Measurements from ENCODE around the gene COBL. TPM values are rescaled to one million over a fixed set of nuclear protein-coding genes. Genes with fewer than 3 reads are reported as not detected.

COBL gene
- total RNA-seq, 2 experiments from 2014 or later, result not detected

- ATAC-seq, result no peak
- POLR2A ChIA-PET, result no interaction called here
- H3K4me3 Mint-ChIP-seq, result no peak overlapping the region
- no peaks in the 10 kb centered on the region for H3K27me3 Mint-ChIP-seq (ENCODE audit: low read depth)
- no peaks in the 10 kb centered on the region for H3K9me3 Mint-ChIP-seq (ENCODE audit: insufficient read depth)
- H3K36me3 Mint-ChIP-seq (ENCODE audit: low read depth), result no peaks in the 10 kb centered on the region
- no peak overlapping the region for H3K27ac Mint-ChIP-seq
- no peaks in the 10 kb centered on the region for H3K4me1 Mint-ChIP-seq (ENCODE audit: low read depth)
- DNase-seq, result no peak
- CTCF ChIA-PET, result no interaction called here
Measured at GRCh38 chr7:51029131-51029530, 287.5 kb downstream of the COBL start.

GRCh38 chr7:51027935-51028830 is 288.4 kb downstream of the COBL start:
- H3K27me3 Mint-ChIP-seq (ENCODE audit: low read depth), result no peaks in the 10 kb centered on the region
- ATAC-seq, result no peak
- POLR2A ChIA-PET, result no interaction called here
- CTCF ChIA-PET, result no interaction called here
- H3K36me3 Mint-ChIP-seq (ENCODE audit: low read depth), result no peaks in the 10 kb centered on the region
- H3K27ac Mint-ChIP-seq, result no peak overlapping the region
- no peaks in the 10 kb centered on the region for H3K4me1 Mint-ChIP-seq (ENCODE audit: low read depth)
- no peaks in the 10 kb centered on the region for H3K9me3 Mint-ChIP-seq (ENCODE audit: insufficient read depth)
- no peak for DNase-seq
- no peak overlapping the region for H3K4me3 Mint-ChIP-seq

GRCh38 chr7:51027106-51027934 is 289.3 kb downstream of the COBL start:
- POLR2A ChIA-PET, result no interaction called here
- H3K36me3 Mint-ChIP-seq (ENCODE audit: low read depth), result no peaks in the 10 kb centered on the region

GRCh38 chr7:51026341-51026740 is 290.3 kb downstream of the COBL start:
- Mint-ChIP-seq H3K4me1 (ENCODE audit: low read depth) (no peaks in the 10 kb centered on the region), H3K27ac (no peak overlapping the region), H3K27me3 (ENCODE audit: low read depth) (no peaks in the 10 kb centered on the region), H3K4me3 (no peak overlapping the region), H3K36me3 (ENCODE audit: low read depth) (no peaks in the 10 kb centered on the region), H3K9me3 (ENCODE audit: insufficient read depth) (no peaks in the 10 kb centered on the region)
- no peak for ATAC-seq
- DNase-seq, result no peak
- ChIA-PET POLR2A (no interaction called here), CTCF (no interaction called here)

More at GRCh38 chr7:51027106-51027934, 289.3 kb downstream of the COBL start:
- H3K4me1 Mint-ChIP-seq (ENCODE audit: low read depth), result no peaks in the 10 kb centered on the region
- CTCF ChIA-PET, result no interaction called here
- no peaks in the 10 kb centered on the region for H3K9me3 Mint-ChIP-seq (ENCODE audit: insufficient read depth)
- H3K4me3 Mint-ChIP-seq, result no peak overlapping the region
- ATAC-seq (no peak), DNase-seq (no peak)
- H3K27ac Mint-ChIP-seq, result no peak overlapping the region
- no peaks in the 10 kb centered on the region for H3K27me3 Mint-ChIP-seq (ENCODE audit: low read depth)

GRCh38 chr7:51025668-51026067 is 290.9 kb downstream of the COBL start:
- no peaks in the 10 kb centered on the region for H3K9me3 Mint-ChIP-seq (ENCODE audit: insufficient read depth)
- CTCF ChIA-PET, result no interaction called here
- POLR2A ChIA-PET, result no interaction called here
- H3K4me3 Mint-ChIP-seq, result no peak overlapping the region
- no peak overlapping the region for H3K27ac Mint-ChIP-seq
- no peak for ATAC-seq
- H3K4me1 Mint-ChIP-seq (ENCODE audit: low read depth), result no peaks in the 10 kb centered on the region
- DNase-seq, result no peak
- H3K36me3 Mint-ChIP-seq (ENCODE audit: low read depth), result no peaks in the 10 kb centered on the region
- H3K27me3 Mint-ChIP-seq (ENCODE audit: low read depth), result no peaks in the 10 kb centered on the region

GRCh38 chr7:51024867-51025266 is 291.7 kb downstream of the COBL start:
- Mint-ChIP-seq H3K9me3 (ENCODE audit: insufficient read depth) (no peaks in the 10 kb centered on the region), H3K27ac (no peak overlapping the region), H3K4me1 (ENCODE audit: low read depth) (no peaks in the 10 kb centered on the region), H3K36me3 (ENCODE audit: low read depth) (no peaks in the 10 kb centered on the region), H3K27me3 (ENCODE audit: low read depth) (no peaks in the 10 kb centered on the region), H3K4me3 (no peak overlapping the region)
- no peak for ATAC-seq
- DNase-seq, result no peak
- ChIA-PET CTCF (no interaction called here), POLR2A (no interaction called here)

GRCh38 chr7:51023547-51023946 is 293.1 kb downstream of the COBL start:
- Mint-ChIP-seq H3K27ac (no peak overlapping the region), H3K27me3 (ENCODE audit: low read depth) (no peaks in the 10 kb centered on the region), H3K4me3 (no peak overlapping the region), H3K9me3 (ENCODE audit: insufficient read depth) (no peaks in the 10 kb centered on the region), H3K4me1 (ENCODE audit: low read depth) (no peaks in the 10 kb centered on the region), H3K36me3 (ENCODE audit: low read depth) (no peaks in the 10 kb centered on the region)
- CTCF ChIA-PET, result no interaction called here
- no peak for ATAC-seq
- DNase-seq, result no peak
- POLR2A ChIA-PET, result no interaction called here

GRCh38 chr7:51022821-51023220 is 293.8 kb downstream of the COBL start:
- ATAC-seq (no peak), DNase-seq (no peak)
- POLR2A ChIA-PET, result no interaction called here
- Mint-ChIP-seq H3K36me3 (ENCODE audit: low read depth) (no peaks in the 10 kb centered on the region), H3K4me3 (no peak overlapping the region), H3K27ac (no peak overlapping the region), H3K9me3 (ENCODE audit: insufficient read depth) (no peaks in the 10 kb centered on the region), H3K4me1 (ENCODE audit: low read depth) (peaks cover 4% of the 10 kb centered on the region), H3K27me3 (ENCODE audit: low read depth) (no peaks in the 10 kb centered on the region)
- CTCF ChIA-PET, result no interaction called here

- POLR2A ChIA-PET, result no interaction called here
- Mint-ChIP-seq H3K4me1 (ENCODE audit: low read depth) (peaks cover 4% of the 10 kb centered on the region), H3K36me3 (ENCODE audit: low read depth) (no peaks in the 10 kb centered on the region), H3K4me3 (no peak overlapping the region), H3K27ac (no peak overlapping the region), H3K27me3 (ENCODE audit: low read depth) (no peaks in the 10 kb centered on the region), H3K9me3 (ENCODE audit: insufficient read depth) (no peaks in the 10 kb centered on the region)
- no peak for DNase-seq
- no peak for ATAC-seq
- CTCF ChIA-PET, result no interaction called here
Measured at GRCh38 chr7:51021906-51022570, 294.6 kb downstream of the COBL start.

- no peaks in the 10 kb centered on the region for H3K36me3 Mint-ChIP-seq (ENCODE audit: low read depth)
- no peak for ATAC-seq
- ChIA-PET POLR2A (no interaction called here), CTCF (interaction anchor here (1.2 kb wide), 1 partner anchor 140 kb away, joined by 6 read pairs; no protein-coding TSS in a partner anchor)
- no peaks in the 10 kb centered on the region for H3K27me3 Mint-ChIP-seq (ENCODE audit: low read depth)
- no peak overlapping the region for H3K27ac Mint-ChIP-seq
- H3K4me3 Mint-ChIP-seq, result no peak overlapping the region
- H3K4me1 Mint-ChIP-seq (ENCODE audit: low read depth), result peaks cover 4% of the 10 kb centered on the region
- H3K9me3 Mint-ChIP-seq (ENCODE audit: insufficient read depth), result no peaks in the 10 kb centered on the region
- DNase-seq, result no peak
Measured at GRCh38 chr7:51020944-51021343, 295.7 kb downstream of the COBL start.

GRCh38 chr7:51019891-51020870 is 296.4 kb downstream of the COBL start:
- DNase-seq (no peak), ATAC-seq (no peak)
- H3K9me3 Mint-ChIP-seq (ENCODE audit: insufficient read depth), result no peaks in the 10 kb centered on the region
- H3K27me3 Mint-ChIP-seq (ENCODE audit: low read depth), result peaks cover under 1% of the 10 kb centered on the region
- no peak overlapping the region for H3K4me3 Mint-ChIP-seq
- ChIA-PET CTCF (interaction anchor here (0.9 to 1.2 kb wide), 2 partner anchors 141 to 142 kb away, joined by 3 to 6 read pairs; no protein-coding TSS in a partner anchor), POLR2A (no interaction called here)
- H3K36me3 Mint-ChIP-seq (ENCODE audit: low read depth), result no peaks in the 10 kb centered on the region
- no peak overlapping the region for H3K27ac Mint-ChIP-seq
- H3K4me1 Mint-ChIP-seq (ENCODE audit: low read depth), result peaks cover 4% of the 10 kb centered on the region

Measured in activated CD8-positive, alpha-beta T cell treated with anti-CD3 and anti-CD28 coated beads, Interleukin-2, amount 10 ng/mL, durations not matched to agents 7 days and 5 days (primary cell).